ENCODE measurements around the gene PANK2.
"Not testable (repeated sequence)": the region's sequence is repeated elsewhere in the genome, so short reads cannot be mapped to it uniquely, and the experiment has no call there.

PANK2 gene

GRCh38 chr20:3871550-3872265 is 17.5 kb upstream of the PANK2 start:
- DNase-seq, result no peak

DNA sequence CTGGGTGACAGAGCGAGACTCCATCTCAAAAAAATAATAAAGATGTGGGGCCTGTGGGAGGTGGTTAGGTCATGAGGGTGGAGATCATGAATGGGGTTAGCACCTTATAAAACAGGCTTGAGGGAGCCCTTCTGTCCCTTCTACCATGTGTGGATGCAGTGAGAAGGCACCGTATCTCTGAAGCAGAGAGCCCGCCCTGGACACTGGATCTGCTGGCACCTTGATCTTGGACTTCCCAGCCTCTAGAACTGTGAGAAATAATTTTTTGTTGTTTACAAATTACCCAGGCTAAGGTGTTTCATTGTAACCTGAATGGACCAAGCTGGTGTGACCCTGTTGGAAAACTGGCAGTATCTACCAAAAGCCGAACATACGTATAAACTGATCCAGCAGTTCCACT is 15.7 kb upstream of the PANK2 start:
- DNase-seq, result no peak

GRCh38 chr20:3874194-3874844 is 14.9 kb upstream of the PANK2 start:
- no peak for DNase-seq

DNA sequence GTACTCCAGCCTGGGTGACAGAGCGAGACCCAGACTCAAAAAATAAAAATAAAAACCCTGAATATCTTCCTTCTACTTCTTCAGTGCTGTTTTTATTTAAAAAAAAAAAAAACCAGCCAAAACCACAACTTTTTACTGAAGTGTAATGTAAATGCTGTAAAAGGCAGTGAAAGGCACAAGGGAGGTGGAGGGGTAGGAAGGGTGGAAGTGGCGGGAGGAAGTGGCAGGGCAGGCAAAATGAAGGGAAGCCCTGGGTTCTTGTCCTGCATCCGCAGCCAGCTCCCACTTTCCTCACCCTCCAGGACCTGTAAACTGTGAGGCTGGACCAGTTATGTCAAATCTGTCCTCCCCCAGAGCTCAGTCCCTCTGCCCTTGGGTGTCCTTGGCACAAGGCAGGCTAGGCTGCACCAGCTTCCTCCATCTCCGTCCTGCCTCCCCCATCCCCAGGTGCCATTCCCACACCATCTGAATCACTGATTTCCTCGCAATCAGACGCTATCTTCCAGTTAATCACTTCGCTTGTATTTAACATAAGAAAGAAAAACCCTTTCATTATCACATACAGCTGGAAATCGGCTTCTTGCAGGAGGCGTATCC is 13.7 kb upstream of the PANK2 start:
- no peak for DNase-seq

DNA sequence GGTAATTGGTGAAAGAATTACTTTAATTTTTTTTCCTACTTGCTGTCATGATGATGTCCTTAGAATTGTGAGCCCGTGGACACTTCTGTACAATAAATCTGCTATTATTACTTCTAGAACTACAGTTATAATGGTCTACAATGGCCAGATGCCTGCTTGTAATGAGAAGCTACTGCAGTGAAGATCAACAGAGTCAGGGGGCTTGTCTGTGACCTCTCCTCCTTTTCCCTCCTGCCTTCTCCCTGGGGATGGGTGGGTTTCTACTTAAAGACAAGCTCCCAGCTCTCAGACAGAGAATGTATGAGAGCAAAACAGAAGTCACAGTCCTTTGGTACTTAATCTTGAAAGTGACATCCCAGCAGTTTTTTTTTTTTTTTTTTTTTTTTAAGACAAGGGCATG is 13.2 kb upstream of the PANK2 start:
- DNase-seq, result no peak

GRCh38 chr20:3876676-3877075 is 12.5 kb upstream of the PANK2 start:
- DNase-seq, result no peak

GRCh38 chr20:3878921-3879274 is 10.3 kb upstream of the PANK2 start:
- not testable (repeated sequence) for DNase-seq

- no peak for DNase-seq
Observed at GRCh38 chr20:3885715-3886114, 3.5 kb upstream of the PANK2 start.

GRCh38 chr20:3887876-3888620 is 1.1 kb upstream of the PANK2 start:
- DNase-seq, result no peak

- no peak for DNase-seq
Observed at GRCh38 chr20:3889489-3890397, 556 bp downstream of the PANK2 start.

GRCh38 chr20:3890398-3890751 is 1.2 kb downstream of the PANK2 start:
- no peak for DNase-seq

GRCh38 chr20:3890999-3891929 is 2.1 kb downstream of the PANK2 start:
- DNase-seq, result no peak

DNA sequence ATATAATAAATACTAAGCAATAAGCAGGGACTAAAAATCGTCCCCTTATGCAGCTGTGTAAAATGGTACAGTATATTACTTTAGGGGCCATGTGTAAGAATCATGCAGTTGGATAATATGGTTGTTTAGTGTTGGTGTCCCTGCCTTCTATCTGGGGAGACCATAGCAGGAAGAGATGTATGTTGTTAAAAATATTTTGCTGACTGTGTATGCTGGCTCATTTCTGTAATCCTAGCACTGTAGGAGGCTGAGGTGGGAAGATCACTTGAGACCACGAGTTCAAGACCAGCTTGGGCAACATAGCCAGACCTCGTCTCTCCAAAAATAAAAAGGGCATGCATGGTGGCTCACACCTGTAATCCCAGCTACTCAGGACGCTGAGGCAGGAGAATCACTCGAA is 5.6 kb downstream of the PANK2 start:
- DNase-seq, result no peak

DNA sequence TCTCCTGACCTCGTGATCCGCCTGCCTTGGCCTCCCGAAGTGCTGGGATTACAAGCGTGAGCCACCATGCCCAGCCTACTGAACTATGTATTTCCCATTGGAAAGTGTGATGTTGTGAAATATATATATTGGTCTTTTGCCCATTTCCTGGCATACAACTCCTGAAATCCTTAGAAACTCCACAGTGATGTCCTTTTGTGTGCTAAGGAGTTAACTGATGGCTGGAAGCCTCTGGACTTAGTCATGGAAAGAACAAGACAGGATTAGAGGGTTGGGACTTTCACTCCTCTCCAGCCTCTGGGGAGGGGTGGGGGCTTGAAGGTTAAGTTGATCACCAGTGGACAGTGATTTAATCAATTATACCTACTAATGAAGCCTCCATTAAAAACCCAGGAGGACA is 7.1 kb downstream of the PANK2 start:
- DNase-seq, result no peak

- DNase-seq, result no peak
Observed at GRCh38 chr20:3896853-3897583, 7.8 kb downstream of the PANK2 start.

GRCh38 chr20:3898181-3898580 is 9.0 kb downstream of the PANK2 start:
- not testable (repeated sequence) for DNase-seq

DNA sequence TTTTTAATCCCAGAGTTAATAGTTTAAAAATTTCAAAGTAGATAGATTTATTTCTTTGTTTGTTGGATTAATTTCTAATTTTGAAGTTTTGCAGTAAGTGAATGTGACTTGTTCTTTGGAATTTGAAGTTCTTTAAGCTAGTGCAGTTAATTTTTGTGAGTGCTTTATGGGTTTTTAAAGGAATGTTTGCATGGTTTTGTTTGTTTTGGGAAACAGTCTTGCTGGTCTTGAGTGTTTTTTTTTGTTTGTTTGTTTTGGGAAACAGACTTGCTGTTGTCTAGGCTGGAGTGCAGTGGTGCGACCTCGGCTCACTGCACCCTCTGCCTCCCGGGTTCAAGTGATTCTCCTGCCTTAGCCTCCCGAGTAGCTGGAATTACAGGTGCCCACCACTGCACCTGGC is 9.5 kb downstream of the PANK2 start:
- no peak for DNase-seq

DNA sequence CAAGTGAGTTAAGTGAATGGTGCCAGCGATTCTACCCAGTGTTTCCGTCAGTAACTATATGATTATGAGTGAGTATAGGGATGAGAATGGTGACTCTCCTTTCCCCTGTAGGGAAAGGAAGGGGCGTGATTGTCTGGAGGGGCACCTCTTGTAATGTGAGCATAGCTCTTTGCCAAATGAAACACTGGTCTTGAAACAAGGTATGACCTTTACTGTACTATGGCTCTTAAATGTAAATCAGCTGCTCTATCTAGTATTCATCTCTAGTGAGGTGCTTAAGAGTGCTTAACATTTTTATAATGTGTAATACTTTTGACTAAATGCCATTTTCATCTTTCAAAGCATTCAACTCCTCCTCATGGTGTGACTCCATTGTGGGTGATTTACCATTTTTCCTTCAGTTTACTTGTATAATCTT is 11.0 kb downstream of the PANK2 start:
- no peak for DNase-seq

GRCh38 chr20:3901028-3901705 is 12.0 kb downstream of the PANK2 start:
- DNase-seq, result no peak

All from activated T-cell treated with anti-CD3 and anti-CD28 coated beads for 4 hours (primary cell).